ENCODE measurements around the gene ADGRA3. TPM values are rescaled to one million over a fixed set of nuclear protein-coding genes. Genes with fewer than 3 reads are reported as not detected.

The ADGRA3 gene
- total RNA-seq, 1 experiment from 2014 or later = 56.5 TPM

DNA sequence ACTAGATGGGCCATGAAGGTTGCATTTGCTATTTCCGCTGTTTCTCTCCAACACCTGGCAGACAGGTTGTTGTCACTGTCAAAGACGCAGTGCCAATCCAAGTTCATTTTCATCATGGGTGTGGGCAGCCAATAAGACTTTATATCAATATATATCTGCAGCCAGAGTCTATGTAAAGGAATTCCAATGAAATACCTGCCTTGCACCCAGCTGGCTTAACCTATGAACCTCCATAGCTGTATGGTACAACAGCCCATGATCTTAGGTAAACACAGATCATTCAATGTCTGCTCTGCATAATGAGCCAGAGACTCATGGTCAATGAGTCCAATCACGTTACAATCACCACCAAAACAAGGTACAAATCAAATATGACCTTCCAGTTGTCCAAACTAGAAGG lies 37.7 kb upstream of the ADGRA3 start:
- H3K9me3 ChIP-seq (ENCODE audit: control insufficient read depth, low read depth, low read length) = no peaks in the 10 kb centered on the region
- no peak overlapping the region for H2AFZ ChIP-seq (ENCODE audit: low read length)
- Mint-ChIP-seq H3K4me1 (no peaks in the 10 kb centered on the region), H3K27ac (no peak overlapping the region), H3K27me3 (ENCODE audit: low read depth) (no peaks in the 10 kb centered on the region), H3K36me3 (ENCODE audit: insufficient read depth in 1 of 3, low read depth in 3 of 3) (peaks cover 0 to 3% (median 0%) of the 10 kb centered on the region in 3 experiments; a peak in 3 of 7 replicates), H3K4me3 (no peak overlapping the region), H3K9me3 (peaks cover 2% of the 10 kb centered on the region in 2 experiments; a peak in 3 of 5 replicates)
- no peak overlapping the region for H3K4me2 ChIP-seq (ENCODE audit: insufficient read depth, insufficient read length, low read length)
- no peak overlapping the region for H2BK20ac ChIP-seq (ENCODE audit: low read depth, low read length, poor library complexity, severe bottlenecking)
- no peak overlapping the region for H4K8ac ChIP-seq (replicated peaks; ENCODE audit: insufficient read length, low read depth, low read length)
- H3K18ac ChIP-seq (ENCODE audit: insufficient read length, low read depth, low read length) = no peak overlapping the region
- H3K9ac ChIP-seq (ENCODE audit: extremely low read depth, insufficient read length, low read length) = no peak overlapping the region
- no peak overlapping the region for H3K4ac ChIP-seq (ENCODE audit: low read depth, low read length)
- H3K23me2 ChIP-seq (ENCODE audit: insufficient read length, low read depth, low read length, poor library complexity, severe bottlenecking) = no peaks in the 10 kb centered on the region
- DNase-seq = no peak
- no peaks in the 10 kb centered on the region for H3K79me1 ChIP-seq (ENCODE audit: insufficient read depth, low read depth, low read length, poor library complexity, severe bottlenecking)
- H3T11ph ChIP-seq (ENCODE audit: low read length) = no peak overlapping the region
- no peak overlapping the region for H4K5ac ChIP-seq (ENCODE audit: insufficient read length, low read depth, low read length)
- no peak overlapping the region for H2BK120ac ChIP-seq (ENCODE audit: low read depth, low read length, poor library complexity, severe bottlenecking)
- no peaks in the 10 kb centered on the region for H3K4me1 ChIP-seq (ENCODE audit: insufficient read depth, low read length)
- H3K27ac ChIP-seq (ENCODE audit: insufficient read length, low read depth, low read length) = no peak overlapping the region
- no peak overlapping the region for H2AK5ac ChIP-seq (ENCODE audit: insufficient read length, low read length)
- no peak overlapping the region for H2BK15ac ChIP-seq (ENCODE audit: low read depth, low read length)
- H3K79me2 ChIP-seq (ENCODE audit: insufficient read depth, low read length) = no peaks in the 10 kb centered on the region
- H2BK5ac ChIP-seq (ENCODE audit: insufficient read length, low read length) = no peak overlapping the region
- TF ChIP-seq, protein P1, sequence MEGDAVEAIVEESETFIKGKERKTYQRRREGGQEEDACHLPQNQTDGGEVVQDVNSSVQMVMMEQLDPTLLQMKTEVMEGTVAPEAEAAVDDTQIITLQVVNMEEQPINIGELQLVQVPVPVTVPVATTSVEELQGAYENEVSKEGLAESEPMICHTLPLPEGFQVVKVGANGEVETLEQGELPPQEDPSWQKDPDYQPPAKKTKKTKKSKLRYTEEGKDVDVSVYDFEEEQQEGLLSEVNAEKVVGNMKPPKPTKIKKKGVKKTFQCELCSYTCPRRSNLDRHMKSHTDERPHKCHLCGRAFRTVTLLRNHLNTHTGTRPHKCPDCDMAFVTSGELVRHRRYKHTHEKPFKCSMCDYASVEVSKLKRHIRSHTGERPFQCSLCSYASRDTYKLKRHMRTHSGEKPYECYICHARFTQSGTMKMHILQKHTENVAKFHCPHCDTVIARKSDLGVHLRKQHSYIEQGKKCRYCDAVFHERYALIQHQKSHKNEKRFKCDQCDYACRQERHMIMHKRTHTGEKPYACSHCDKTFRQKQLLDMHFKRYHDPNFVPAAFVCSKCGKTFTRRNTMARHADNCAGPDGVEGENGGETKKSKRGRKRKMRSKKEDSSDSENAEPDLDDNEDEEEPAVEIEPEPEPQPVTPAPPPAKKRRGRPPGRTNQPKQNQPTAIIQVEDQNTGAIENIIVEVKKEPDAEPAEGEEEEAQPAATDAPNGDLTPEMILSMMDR (conservative IDR thresholded peaks at IDR 0.05) = no peak
- H4K20me1 ChIP-seq (ENCODE audit: control insufficient read depth, insufficient read depth, insufficient read length) = no peaks in the 10 kb centered on the region
- no peak overlapping the region for H2BK12ac ChIP-seq (ENCODE audit: insufficient read length, low read depth, low read length)
- WGBS (ENCODE audit: extremely low coverage, insufficient read length, low lambda C conversion rate) = no CpG with 5 or more reads among the region's 3 CpGs
- H4K91ac ChIP-seq (ENCODE audit: insufficient read length, low read depth, low read length) = no peak overlapping the region
- no peaks in the 10 kb centered on the region for H3K27me3 ChIP-seq (ENCODE audit: insufficient read depth, low read length)
- H3K14ac ChIP-seq (ENCODE audit: insufficient read depth, low read length) = no peak overlapping the region
- H3K56ac ChIP-seq (ENCODE audit: insufficient read length, low read depth, low read length) = no peak overlapping the region
- no peak overlapping the region for H3K23ac ChIP-seq (ENCODE audit: insufficient read length, low read depth, low read length)

Measured in H9 (cell line).